Stimulated activated CD8-positive, alpha-beta memory T cell treated with anti-CD3 and anti-CD28 coated beads, Interleukin-15, amount 100 ng/mL, for 1 hour (primary cell): ENCODE data around the gene STYXL2.

Experiments
- DNase-seq: peaks from one replicate; pipeline ENCODE4 v3.0.0-alpha.2; 2020; ENCODE audit warnings: low read depth

The STYXL2 gene

DNA sequence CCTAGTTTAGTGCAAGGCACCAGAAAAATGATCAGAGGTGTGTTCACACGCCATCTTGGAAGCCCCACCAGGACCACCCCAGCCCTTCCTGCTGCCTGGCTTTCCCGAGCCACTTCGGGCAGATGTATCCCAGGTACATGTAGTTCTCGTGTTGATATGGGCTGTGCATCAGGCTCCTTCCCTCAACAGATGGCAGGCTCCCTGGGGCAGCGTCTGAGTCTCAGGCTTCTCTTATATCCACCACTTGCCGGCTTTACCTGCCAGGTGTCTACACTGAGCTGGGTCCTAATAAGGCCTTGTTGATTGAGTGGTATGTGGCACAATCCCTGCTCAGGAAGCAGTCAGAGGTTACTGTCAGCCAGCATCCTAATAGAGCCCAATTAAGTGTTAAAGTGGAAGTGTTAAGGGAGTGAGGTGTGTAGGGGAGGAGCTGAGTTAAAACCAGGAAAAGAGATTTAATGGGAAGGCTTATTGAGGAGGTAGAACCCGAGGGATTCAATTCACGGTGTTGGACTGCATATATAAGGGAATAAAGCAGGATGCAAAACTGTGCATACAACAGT lies 12.2 kb upstream of the STYXL2 start:
- no peak for DNase-seq

DNA sequence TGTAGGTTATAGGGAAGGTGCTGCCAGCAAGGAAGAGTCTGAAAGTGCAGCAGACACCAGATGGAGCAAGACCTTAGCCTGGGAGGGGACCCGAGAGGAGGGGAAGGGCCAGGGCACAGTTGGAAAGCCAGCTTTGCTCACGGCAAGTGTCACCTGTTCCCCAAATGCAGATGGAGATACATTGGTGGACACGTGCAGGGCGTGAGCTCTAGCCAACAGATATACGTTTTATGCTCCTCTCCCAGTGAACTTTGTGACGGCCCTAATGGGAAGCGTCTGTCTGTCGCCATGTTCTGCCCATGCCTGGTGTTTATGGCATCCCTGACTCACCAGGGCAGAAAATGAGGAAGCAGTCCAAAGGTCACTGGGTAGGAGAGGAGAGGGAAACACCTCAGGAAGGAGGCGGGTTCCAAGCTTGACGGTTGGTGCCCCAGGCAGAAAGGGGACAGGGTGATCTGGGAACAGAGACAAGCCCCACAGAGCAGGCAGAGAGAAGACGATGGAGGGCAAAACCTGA lies 11.3 kb upstream of the STYXL2 start:
- DNase-seq = no peak

DNA sequence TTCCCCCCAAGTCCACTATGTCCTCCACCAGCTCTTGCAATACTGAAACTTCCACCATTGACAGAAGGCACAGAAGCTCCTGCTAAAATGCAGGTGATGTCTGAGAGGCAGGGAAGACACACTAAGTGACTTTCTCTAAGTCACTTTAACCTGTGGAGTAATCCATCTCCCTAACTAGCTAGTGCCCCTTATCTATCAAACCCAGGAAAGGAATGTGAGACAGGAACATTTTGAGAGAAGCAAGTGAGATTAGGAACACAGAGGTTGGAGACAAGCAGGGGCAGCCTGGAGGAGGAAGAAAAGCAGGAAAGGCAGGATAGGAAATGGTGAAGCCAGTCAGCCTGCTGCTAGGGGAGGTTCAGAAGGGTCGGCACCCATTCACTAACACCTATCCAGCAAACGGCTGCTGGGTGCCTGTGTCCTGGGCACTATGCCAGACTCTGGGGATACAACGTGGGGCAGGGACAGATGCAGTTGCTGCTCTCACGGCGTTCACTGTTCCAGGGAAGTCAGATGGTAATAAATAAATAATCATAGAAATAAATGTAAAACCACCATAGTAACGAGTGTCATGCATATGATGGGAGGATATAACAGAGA lies 10.7 kb upstream of the STYXL2 start:
- DNase-seq = no peak

DNA sequence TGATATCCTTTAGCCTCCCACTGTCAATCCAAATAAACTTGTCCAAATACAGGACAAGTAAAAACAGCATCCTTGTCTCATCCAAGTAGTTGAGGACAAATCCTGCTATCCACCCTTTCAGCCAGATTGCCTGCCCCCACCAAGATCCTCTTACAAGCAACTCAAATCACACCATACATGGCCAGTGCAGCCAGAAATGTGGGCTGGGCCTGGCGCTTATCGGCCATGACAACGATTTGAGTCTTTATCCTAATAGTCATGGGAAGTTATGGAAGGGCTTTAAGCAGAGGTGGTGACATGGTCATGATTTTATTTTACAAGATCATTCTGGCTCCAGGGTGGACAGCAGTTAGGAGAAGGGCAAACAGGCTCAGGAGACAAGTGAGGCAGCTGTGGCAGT lies 10.0 kb upstream of the STYXL2 start:
- DNase-seq = no peak

DNA sequence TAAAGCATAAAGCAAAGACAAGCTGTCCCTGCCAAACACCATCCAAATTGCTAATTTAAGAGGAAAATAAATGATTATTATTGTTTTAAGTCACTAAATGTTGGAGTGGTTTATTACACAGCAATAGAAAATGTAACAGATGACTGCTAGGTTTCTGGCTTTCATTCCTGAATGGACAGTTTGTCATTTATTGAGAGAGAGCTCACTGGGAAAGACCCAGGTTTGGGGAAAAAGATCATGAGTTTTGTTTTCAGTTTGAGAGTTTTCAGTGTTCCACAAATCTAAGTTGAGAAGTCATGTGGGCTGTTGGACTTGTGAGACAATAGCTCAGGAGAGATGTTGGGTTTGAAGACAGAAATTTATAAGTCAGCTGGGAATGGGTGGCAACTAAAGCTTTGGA lies 9.1 kb upstream of the STYXL2 start:
- no peak for DNase-seq

DNA sequence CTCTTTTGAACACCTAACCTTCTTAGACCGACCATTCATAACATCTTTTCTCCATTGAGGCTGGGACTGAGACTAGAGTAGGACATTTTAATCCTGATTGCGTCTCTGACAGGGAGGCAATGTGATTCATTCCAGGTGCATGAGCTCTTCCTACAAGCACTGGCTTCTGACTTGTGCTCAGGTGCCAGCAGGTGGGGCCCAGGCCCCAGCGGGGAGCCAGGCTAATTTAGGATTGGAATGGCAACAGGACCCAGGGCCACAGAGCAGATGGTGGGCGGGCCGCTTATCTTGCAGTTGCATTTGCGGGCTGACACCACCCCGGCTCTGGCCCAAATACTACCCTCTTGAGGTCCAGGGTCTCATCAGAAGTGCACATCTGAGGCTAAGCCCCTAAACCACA lies 7.8 kb upstream of the STYXL2 start:
- DNase-seq = no peak

DNA sequence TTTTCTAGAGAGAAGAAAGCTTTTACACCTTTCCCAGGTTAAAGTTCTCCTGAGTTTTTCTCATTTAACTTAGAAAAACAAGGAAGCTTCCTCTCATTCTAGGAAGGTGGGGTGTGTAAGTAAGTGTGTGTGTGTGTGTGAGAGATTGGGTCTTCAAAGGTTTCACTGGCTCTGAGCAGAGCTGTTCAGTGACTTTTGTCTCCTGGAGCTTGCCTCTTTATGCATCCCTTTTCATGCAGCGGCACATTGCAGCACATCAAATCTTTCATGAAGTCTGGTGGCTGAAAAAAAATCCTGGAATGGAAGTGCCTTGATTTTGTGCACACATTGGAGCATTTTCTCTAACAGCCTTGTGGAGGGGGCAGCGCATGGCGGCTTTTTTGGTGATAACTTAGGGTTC lies 7.1 kb upstream of the STYXL2 start:
- DNase-seq = no peak

DNA sequence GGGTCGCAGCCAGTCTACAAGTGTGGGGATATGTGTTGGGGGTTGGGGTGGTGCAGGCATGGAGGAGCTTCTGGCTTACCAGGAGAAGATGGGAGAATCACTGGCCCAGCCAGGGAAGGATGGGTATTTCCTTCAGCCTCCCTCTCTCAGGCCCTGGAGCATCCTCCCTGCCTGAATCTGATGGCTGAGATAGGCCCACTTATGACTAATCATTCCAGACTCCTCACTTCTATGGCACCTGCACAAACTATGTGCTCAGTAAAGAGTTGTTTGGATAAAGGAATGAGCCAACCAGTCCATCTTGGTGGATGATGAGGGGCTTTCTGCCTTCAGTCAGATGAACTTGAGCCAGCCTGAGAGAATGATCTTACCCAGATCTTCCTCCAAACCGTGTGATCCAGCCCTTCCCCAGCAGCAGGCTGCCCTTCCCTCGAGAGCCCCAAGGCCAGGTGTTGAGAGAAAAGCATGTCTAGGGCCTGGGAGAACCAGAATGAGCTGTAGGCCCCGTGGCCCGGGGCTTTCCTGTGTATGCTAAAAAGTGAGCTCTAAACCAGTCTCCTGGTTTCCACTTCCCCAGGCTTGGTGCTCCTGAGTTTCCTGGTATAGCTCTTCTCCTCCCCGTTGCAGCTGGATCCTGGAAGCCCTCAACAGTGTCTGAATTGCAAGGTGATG lies 5.0 kb upstream of the STYXL2 start:
- no peak for DNase-seq

DNA sequence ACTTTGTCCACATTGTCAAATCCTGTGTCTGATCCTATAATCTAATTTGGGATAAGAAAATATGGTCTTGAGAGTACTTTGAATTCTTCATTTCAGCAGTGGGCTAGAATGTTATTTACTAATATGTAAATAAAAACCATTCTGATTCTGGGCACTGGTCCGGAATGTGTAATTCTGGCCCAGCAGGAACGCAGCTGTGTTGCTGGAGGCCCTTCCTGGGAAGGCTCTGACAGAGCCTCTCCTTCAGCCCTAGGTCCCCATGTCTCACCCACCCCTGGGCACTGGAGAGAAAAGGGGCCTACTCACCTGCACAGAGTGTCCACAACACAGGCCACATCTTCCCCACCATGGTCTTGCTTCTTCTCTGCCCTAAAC lies 3.9 kb upstream of the STYXL2 start:
- DNase-seq = no peak

DNA sequence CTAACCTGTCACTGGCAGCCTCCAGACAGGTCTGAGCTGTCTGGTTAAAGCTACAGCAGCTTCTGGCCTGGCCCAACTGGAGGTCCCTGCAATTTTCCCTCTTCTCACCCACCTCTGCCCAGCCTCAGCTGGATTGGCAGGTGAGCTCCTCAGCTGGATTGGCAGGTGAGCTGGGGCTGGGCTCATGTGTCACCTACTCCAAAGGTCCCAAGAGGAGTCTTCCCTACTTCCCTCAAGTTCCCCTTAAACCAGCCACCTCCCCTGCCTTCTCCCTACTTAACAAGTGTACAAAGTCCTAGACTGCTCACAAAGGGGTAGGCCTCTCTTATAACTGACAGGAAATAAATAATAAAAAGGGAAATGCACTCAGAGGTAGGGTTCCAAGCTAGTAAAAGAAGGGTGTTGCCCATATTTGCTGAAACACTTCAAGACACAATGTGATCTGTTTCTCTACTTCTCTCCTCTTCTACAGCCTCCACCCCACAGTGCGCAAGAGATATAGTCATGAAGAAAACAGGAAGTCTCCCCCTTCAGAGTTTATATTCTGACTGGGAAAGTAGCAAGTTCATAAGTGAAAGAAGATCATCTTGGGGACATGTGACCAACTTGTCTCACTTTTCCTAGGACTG lies 3.4 kb upstream of the STYXL2 start, which contains the start of gene GPA33:
TSS of gene GPA33 (minus strand) at position 64 of the 629 bp plus-strand sequence. CDS start 90 bp downstream, outside the sequence.
- DNase-seq = no peak

DNA sequence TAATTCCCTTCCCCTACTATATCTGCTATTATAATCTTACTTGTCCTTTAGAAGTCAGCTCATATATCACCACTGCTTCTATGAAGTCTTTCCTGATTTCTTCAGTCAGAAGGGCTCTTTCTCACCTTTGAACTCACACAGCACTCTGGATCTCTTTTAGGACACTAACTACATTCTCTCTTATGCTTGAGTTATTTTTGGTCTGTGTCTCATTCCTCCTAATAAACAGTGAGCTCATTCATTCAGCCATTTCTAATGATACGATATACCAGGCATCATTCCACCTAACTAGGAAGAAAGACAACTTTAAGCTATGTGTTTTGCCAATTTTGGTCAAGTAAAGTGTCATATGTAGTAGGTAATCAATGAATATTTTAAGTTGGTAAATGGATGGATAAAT lies 1.2 kb upstream of the STYXL2 start:
- DNase-seq = no peak

DNA sequence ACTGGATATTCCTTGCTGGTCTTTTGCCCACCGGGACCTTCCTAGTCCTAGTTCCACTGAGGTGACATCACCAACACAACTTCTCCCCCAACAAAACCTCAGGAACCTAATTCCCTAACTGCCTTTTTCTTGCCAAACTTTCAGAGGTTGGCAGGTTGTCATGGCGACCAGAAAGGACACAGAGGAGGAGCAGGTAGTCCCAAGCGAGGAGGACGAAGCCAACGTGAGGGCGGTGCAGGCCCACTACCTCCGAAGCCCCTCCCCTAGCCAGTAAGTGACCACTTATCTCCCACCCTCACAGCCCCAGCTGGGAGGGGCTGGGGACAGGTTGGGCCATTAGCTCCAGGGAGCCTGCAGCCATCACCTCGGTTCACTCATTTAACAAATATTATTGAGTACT lies 815 bp downstream of the STYXL2 start:
- DNase-seq = no peak

DNA sequence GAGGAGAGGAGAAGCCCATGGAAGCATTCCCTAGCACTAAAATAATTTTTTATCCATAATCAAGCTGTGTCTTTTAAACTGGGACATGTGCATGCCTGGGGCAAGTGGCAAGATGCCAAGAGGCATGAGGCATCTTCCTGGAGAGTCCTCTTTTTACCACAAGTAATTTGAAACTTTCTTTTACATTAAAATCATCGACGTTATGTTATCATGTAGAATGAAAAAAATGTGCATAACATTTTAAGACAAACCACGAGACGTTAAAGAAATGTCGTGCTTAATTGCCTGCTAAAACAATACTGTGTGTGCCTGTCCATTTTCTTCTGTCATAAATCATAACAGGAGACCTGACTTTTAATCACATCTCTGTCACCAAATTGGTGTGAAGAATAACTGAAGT lies 1.5 kb downstream of the STYXL2 start:
- DNase-seq = no peak

DNA sequence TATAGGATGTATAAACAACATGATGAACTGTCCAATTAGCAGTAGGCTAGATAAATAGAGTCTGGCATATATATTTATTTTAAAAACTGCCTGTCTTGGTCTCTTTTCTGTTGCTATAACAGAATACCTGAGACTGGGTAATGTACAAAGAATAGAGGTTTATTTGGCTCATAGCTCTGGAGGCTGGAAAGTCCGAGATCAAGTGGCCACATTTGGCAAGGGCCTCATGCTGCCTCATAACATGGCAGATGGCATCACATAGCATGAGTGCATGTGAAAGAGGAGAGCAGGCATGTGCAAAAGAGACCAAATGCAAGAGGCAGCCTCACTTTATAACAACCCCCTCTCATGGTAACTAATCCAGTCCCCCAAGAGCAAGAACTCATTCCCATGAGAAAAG lies 6.0 kb downstream of the STYXL2 start:
- no peak for DNase-seq

DNA sequence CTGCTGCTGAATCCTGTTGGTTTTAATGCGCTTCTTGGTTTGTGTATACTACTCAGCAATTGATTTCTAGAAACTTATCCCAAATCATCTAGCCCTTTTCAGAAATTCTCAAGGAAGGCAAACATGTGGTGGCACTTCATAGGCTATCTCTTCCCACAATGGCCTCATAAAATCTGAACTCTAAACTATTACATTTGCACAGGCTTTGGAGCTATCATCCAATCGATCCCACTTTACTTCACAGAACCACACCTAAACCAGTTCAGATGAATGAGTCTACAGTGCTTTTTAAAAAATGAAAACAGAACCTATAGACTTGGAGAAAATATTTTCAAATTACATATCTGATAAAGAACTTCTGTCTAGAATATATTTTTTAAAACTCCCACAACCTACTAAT lies 6.9 kb downstream of the STYXL2 start:
- DNase-seq = no peak

DNA sequence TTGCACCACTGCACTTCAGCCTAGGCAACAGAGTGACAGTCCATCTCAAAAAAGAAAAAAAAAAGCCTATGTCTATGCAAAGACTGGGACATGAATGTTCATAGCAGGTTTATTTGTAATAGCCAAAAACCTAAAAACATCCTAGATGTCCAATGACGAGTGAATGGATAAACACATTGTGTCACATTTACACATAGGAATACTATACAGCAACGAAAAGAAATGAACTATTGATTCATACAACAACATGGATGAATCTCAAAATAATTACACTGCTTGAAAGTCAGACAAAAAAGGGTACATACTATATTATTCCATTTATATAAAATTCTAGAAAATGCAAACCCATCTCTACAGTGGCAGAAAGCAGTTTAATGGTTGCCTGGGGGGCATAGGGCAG lies 7.9 kb downstream of the STYXL2 start:
- no peak for DNase-seq

DNA sequence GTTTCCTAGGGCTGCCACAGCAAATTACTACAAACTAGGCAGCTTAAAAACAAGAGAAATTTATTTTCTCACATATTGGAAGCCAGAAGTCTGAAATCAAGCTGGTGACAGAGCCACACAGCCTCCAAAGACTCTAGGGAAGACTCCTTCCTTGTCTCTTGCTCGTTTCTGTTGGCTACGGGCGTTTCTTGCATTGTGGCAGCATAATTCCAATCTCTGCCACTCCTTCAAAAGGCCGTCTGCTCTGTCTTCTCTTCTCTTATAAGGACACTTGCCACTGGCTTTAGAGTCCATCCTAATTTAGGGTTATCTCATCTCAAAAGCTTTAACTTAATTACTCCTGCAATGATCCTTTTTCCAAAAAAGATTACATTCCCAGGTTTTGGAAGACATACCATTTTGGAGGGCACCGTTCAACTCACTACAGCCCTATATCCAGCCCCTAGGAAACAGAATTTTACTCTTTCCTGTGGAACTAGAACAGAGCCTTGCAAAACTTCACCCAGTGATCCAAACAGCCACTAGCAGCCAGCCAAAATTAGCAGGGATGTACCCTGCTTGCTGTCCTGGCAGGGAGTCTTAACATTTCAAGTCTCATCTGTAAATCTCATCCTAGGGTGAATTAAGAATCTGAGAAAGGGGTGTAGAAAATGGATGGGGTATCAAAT lies 9.2 kb downstream of the STYXL2 start:
- no peak for DNase-seq

DNA sequence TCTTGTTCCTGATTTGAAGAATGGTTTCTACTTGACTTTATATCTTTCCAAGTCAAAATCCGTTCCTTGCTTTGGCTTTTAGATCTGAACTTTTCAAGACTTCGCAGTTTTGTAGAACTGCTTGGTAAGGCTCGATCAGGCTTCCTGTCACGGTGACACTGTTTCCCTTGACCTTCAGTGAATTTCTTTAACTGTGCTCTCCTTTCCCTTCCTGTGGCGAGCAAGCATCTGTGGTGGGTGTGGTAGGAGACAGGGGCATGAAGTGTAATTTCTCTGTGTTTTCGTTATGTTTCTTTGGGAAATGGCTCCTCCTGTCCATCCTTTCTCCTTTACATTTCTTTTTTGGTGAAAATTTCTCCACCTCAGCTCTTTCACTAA lies 10.4 kb downstream of the STYXL2 start:
- no peak for DNase-seq

DNA sequence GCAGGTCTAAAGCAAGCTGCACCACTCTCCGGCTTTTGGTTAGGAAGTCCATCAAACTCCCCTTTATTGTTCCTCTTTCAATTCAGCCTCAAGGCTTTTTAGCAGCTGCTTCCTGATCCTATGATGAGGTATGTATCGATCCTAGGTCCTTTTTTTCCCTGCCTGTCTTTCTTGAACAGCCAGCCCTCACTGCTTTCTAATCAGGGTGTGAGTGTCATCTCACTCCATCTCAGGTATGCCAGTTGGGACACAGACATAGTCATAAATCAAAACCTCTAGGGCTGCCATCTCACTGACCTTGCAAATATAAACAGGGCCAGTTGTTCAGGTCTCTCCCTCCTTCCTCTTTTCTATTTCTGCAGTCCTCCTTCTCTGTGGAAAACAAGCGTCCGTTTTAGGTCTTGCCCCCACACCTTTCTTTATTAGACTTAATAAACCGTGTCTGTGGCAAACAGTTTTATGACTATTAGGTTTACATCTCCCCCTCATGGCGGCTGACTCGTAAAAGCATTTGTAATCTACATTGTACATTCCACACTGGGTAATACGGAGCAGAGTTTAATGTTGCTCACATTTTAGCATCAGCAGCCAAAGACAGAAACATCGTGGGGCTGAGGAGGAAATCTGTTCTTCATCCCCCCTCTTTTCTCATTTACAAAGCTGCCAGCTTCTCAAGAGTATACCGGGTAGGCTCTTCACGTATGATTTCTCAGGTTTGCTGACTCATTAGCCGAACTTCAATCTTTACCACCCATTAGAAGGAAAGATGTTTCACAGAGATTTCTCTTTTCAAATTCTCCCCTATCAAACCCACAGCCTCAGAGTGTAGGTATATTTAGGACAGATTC lies 11.6 kb downstream of the STYXL2 start:
- no peak for DNase-seq

DNA sequence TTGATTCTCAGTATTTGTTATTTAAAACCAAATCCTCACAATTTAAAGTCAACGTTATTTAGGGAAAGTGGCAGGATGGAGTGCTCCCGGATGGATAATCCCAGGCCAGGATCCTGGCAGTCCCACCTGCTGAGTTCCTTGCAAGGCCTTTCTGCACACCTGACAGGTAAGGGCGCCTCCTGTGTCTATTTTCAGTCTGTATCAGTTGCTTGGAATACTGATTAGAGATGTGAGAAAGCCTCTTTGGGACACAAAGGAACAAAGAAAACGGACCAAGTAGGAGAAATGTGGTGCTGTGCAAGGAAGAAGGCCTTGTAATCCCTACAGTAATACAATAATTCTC lies 12.2 kb downstream of the STYXL2 start:
- DNase-seq = no peak

DNA sequence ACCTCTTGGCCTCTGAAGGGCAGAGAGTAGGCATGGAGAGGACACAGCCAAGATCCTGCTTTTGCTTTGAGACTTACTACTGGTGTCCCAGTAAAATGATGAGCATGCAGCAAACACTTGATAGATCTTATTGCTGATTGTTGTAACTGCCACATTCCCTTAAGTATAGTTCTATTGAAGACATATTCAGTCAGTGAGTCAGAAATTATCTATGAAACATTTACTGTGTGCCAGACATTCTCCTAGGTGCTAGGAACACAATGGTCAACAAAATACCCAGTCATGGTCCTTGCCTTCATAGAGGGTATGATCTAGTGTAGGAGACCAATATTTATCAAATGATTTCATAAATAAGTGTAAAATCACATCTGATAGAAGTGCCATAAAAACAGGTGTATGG lies 13.6 kb downstream of the STYXL2 start:
- no peak for DNase-seq

DNA sequence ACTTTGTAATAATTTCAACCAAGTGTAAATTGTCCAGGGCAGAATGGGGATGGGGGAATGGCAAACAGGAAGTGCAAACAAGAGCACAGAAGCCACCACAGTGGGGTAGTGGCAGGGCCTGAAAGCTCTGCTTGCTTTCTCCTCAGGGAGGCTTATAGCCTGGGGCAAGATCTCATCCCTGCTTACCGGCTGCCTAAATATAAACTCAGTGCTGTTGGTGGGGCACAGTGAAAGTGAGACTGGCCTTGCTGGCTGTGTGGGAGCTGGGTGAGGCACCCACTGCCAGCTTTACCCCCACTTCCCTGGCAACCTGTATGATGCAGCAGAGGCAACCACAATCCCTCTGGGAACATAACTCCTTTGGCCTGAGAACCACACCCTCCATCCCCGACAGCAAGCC lies 15.2 kb downstream of the STYXL2 start:
- DNase-seq = no peak
